ENCODE results near the gene BLNK. TPM values are rescaled to one million over a fixed set of nuclear protein-coding genes. Genes with fewer than 3 reads are reported as not detected.

The BLNK gene
- polyA plus RNA-seq, 1 of the 3 experiments (the other 2 are of a cell fraction), result not detected

- Histone ChIP-seq H2AFZ (ENCODE audit: low read depth) (no peak overlapping the region), H3K9ac (no peak overlapping the region), H3K4me2 (no peak overlapping the region), H3K79me2 (ENCODE audit: insufficient read depth) (no peaks in the 10 kb centered on the region), H3K4me1 (ENCODE audit: control insufficient read depth in 1 of 2, insufficient read depth in 2 of 2, low read depth in 1 of 2, low read length in 1 of 2) (no peaks in the 10 kb centered on the region), H3K27ac (ENCODE audit: low read depth in 2 of 2, low read length in 1 of 2) (no peak overlapping the region), H4K20me1 (ENCODE audit: insufficient read depth) (no peaks in the 10 kb centered on the region), H3K9me3 (no peaks in the 10 kb centered on the region), H3K4me3 (ENCODE audit: low read depth in 2 of 2, low read length in 1 of 2) (no peak overlapping the region), H3K27me3 (ENCODE audit: insufficient read depth) (peaks cover 1% of the 10 kb centered on the region; the same call in 1 of the 2 replicates), H3K36me3 (replicated peaks in 1 of 2; ENCODE audit: control insufficient read depth in 1 of 2, insufficient read depth in 2 of 2, low read length in 1 of 2) (no peaks in the 10 kb centered on the region), H3F3A (replicated peaks; ENCODE audit: insufficient read depth) (no peaks in the 10 kb centered on the region), H3K9me2 (no peaks in the 10 kb centered on the region)
- DNase-seq, result no peak
- 52% methylated on average over 4 of the region's 4 CpGs for WGBS (ENCODE audit: low lambda C conversion rate)
- ChIA-PET POLR2A (no interaction called here), CTCF (interaction anchor here (0.6 kb wide), 1 partner anchor 12 kb away, joined by 3 read pairs; no protein-coding TSS in a partner anchor)
- TF ChIP-seq USF2 (IDR thresholded peaks at IDR 0.05; ENCODE audit: borderline replicate concordance, low read depth, low read length) (no peak), USF1 (IDR thresholded peaks at IDR 0.05; ENCODE audit: borderline replicate concordance, low read depth) (no peak), CTCF (IDR thresholded peaks at IDR 0.05) (no peak), IRF3 (IDR thresholded peaks at IDR 0.05; ENCODE audit: low read depth, low read length) (no peak), JUND (IDR thresholded peaks at IDR 0.05) (no peak), POLR2AphosphoS5 (IDR thresholded peaks at IDR 0.05; ENCODE audit: low read depth, low read length) (no peak), EP300 (IDR thresholded peaks at IDR 0.05; ENCODE audit: borderline replicate concordance in 1 of 2, low read depth in 1 of 2, low read length in 1 of 2) (no peak), YY1 (IDR thresholded peaks at IDR 0.05; ENCODE audit: low read depth) (no peak), TEAD4 (IDR thresholded peaks at IDR 0.05; ENCODE audit: borderline replicate concordance, insufficient read depth) (no peak), TCF12 (IDR thresholded peaks at IDR 0.05) (no peak), REST (IDR thresholded peaks at IDR 0.05; ENCODE audit: low read depth, low read length) (no peak), SMC3 (IDR thresholded peaks at IDR 0.05; ENCODE audit: low read depth, low read length) (no peak), SIN3A (IDR thresholded peaks at IDR 0.05; ENCODE audit: borderline replicate concordance, low read depth, low read length) (no peak)
These were observed 6.4 kb downstream of the BLNK start for GRCh38 chr10:96264938-96265337.

Data from SK-N-SH (cell line).